HEK293 (cell line): Measurements from ENCODE around the gene MYOD1.

Source experiments
- CTCF ChIA-PET: fragments of 350-600 bp; formaldehyde crosslinking; extraction: SDS; loops from one replicate; lab custom pipeline; 2021; ENCODE audit warnings: antibody characterized with exemption; lab: Yijun Ruan, JAX
- POLR2A ChIA-PET: fragments of 300-600 bp; formaldehyde crosslinking; extraction: SDS; loops from one replicate; lab custom pipeline; 2020; ENCODE audit warnings: antibody characterized with exemption, inconsistent platforms; lab: Yijun Ruan, JAX
- H3K27ac ChIP-seq: fragments of 200-500 bp; sonication (Bioruptor generic); 2 replicates; pipeline ENCODE4 v1.5.1; 2014; ENCODE audit warnings: low read depth, low read length, control low read depth, inconsistent platforms; ENCODE audit errors: extremely low read depth
- H3K36me3 ChIP-seq, 2 experiments: fragments of 200-500 bp in 1 of 2; sonication (Bioruptor generic) in 1 of 2; 1 replicate in 1 of 2; 2 replicates in 1 of 2; pipeline ENCODE4 v1.5.1; 2014 to 2017; ENCODE audit warnings: inconsistent platforms in 2 of 2, low read length in 2 of 2; ENCODE audit not compliant: control insufficient read depth in 2 of 2, insufficient read depth in 1 of 2
- H3K4me1 ChIP-seq: fragments of 200-500 bp; sonication (Bioruptor generic); 2 replicates; pipeline ENCODE4 v1.5.1; 2014; ENCODE audit warnings: mild to moderate bottlenecking, low read length, inconsistent platforms; ENCODE audit not compliant: control insufficient read depth, insufficient read depth
- H3K4me3 ChIP-seq: 2 replicates; pipeline ENCODE4 v1.5.1; 2011; ENCODE audit warnings: low read depth, mild to moderate bottlenecking, control low read depth, low read length, moderate library complexity
- H3K9me3 ChIP-seq: fragments of 200-500 bp; sonication (Bioruptor generic); 2 replicates; pipeline ENCODE4 v1.5.1; 2014; ENCODE audit warnings: low read depth, low read length, inconsistent platforms; ENCODE audit not compliant: control insufficient read depth, insufficient read depth
- ATF2 ChIP-seq: fragments of 450-650 bp; formaldehyde crosslinking; IDR thresholded peaks from 2 replicates; pipeline ENCODE4 v1.5.1; 2016; ENCODE audit warnings: missing biosample characterization, missing genetic modification characterization, low read depth
- ELK4 ChIP-seq: IDR thresholded peaks from 2 replicates; pipeline ENCODE4 v1.6.1; 2011; ENCODE audit warnings: mild to moderate bottlenecking, low read depth, low read length, borderline replicate concordance
- GLI4 ChIP-seq: fragments of 450-650 bp; formaldehyde crosslinking; IDR thresholded peaks from 2 replicates; pipeline ENCODE4 v1.5.1; 2016; ENCODE audit warnings: missing biosample characterization, missing genetic modification characterization
- IKZF3 ChIP-seq: fragments of 450-650 bp; IDR thresholded peaks from 2 replicates; pipeline ENCODE4 v1.5.0; 2018; ENCODE audit warnings: missing biosample characterization, mild to moderate bottlenecking, missing genetic modification characterization, moderate library complexity
- SETDB1 ChIP-seq: IDR thresholded peaks from one replicate; pipeline ENCODE4 v1.6.1; 2017; ENCODE audit warnings: mild to moderate bottlenecking, low read length, moderate library complexity, mixed read lengths; ENCODE audit not compliant: insufficient read length
- ZBTB7A ChIP-seq: fragments of 450-650 bp; formaldehyde crosslinking; IDR thresholded peaks from 2 replicates; pipeline ENCODE4 v1.5.1; 2016; ENCODE audit warnings: low read depth, missing biosample characterization, missing genetic modification characterization
- ZEB2 ChIP-seq: fragments of 450-650 bp; formaldehyde crosslinking; IDR thresholded peaks from 2 replicates; pipeline ENCODE4 v1.5.1; 2016; ENCODE audit warnings: missing biosample characterization, missing genetic modification characterization
- ZFHX2 ChIP-seq: fragments of 450-650 bp; formaldehyde crosslinking; conservative IDR thresholded peaks from 2 replicates; pipeline ENCODE4 v1.5.1; 2016; ENCODE audit warnings: missing biosample characterization, missing genetic modification characterization
- ZFP37 ChIP-seq: fragments of 450-650 bp; formaldehyde crosslinking; IDR thresholded peaks from 2 replicates; pipeline ENCODE4 v1.5.1; 2016; ENCODE audit warnings: missing biosample characterization, missing genetic modification characterization
- ZIC2 ChIP-seq: fragments of 450-650 bp; formaldehyde crosslinking; IDR thresholded peaks from 2 replicates; pipeline ENCODE4 v1.5.1; 2016; ENCODE audit warnings: missing biosample characterization, missing genetic modification characterization
- ZNF133 ChIP-seq: fragments of 450-650 bp; formaldehyde crosslinking; IDR thresholded peaks from 2 replicates; pipeline ENCODE4 v1.5.1; 2016; ENCODE audit warnings: missing biosample characterization, missing genetic modification characterization
- ZNF140 ChIP-seq: fragments of 450-650 bp; formaldehyde crosslinking; IDR thresholded peaks from 2 replicates; pipeline ENCODE4 v1.5.1; 2016; ENCODE audit warnings: missing biosample characterization, missing genetic modification characterization
- ZNF146 ChIP-seq: fragments of 450-650 bp; formaldehyde crosslinking; IDR thresholded peaks from 2 replicates; pipeline ENCODE4 v1.5.1; 2016; ENCODE audit warnings: missing biosample characterization, missing genetic modification characterization
- ZNF174 ChIP-seq: fragments of 450-650 bp; formaldehyde crosslinking; IDR thresholded peaks from 2 replicates; pipeline ENCODE4 v1.5.0; 2017; ENCODE audit warnings: missing biosample characterization, mild to moderate bottlenecking, missing genetic modification characterization
- ZNF37A ChIP-seq: fragments of 450-650 bp; IDR thresholded peaks from 2 replicates; pipeline ENCODE4 v1.5.1; 2018; ENCODE audit warnings: missing biosample characterization, missing genetic modification characterization
- ZNF404 ChIP-seq: fragments of 450-650 bp; formaldehyde crosslinking; IDR thresholded peaks from 2 replicates; pipeline ENCODE4 v1.5.1; 2017; ENCODE audit warnings: missing biosample characterization, missing genetic modification characterization
- ZNF548 ChIP-seq: fragments of 450-650 bp; formaldehyde crosslinking; IDR thresholded peaks from 2 replicates; pipeline ENCODE4 v1.5.1; 2016; ENCODE audit warnings: missing biosample characterization, missing genetic modification characterization
- ZNF580 ChIP-seq: fragments of 450-650 bp; formaldehyde crosslinking; IDR thresholded peaks from 2 replicates; pipeline ENCODE4 v1.5.1; 2016; ENCODE audit warnings: missing biosample characterization, missing genetic modification characterization
- ZNF624 ChIP-seq: fragments of 450-650 bp; formaldehyde crosslinking; IDR thresholded peaks from 2 replicates; pipeline ENCODE4 v1.5.1; 2017; ENCODE audit warnings: missing biosample characterization, missing genetic modification characterization
- ZNF707 ChIP-seq: fragments of 450-650 bp; formaldehyde crosslinking; IDR thresholded peaks from 2 replicates; pipeline ENCODE4 v1.5.1; 2016; ENCODE audit warnings: missing biosample characterization, missing genetic modification characterization
- ZNF791 ChIP-seq: fragments of 450-650 bp; formaldehyde crosslinking; IDR thresholded peaks from 2 replicates; pipeline ENCODE4 v1.5.1; 2016; ENCODE audit warnings: missing biosample characterization, missing genetic modification characterization
- TF ChIP-seq, protein P1 (sequence below): fragments of 450-650 bp; formaldehyde crosslinking; IDR thresholded peaks from 2 replicates; pipeline ENCODE4 v1.5.1; 2016; ENCODE audit warnings: missing biosample characterization, missing genetic modification characterization

MYOD1 gene

GRCh38 chr11:17736930-17737817 lies 17.8 kb downstream of the MYOD1 start (continued):
- no peak for TF ChIP-seq ELK4
- no peak for TF ChIP-seq ZNF548
- TF ChIP-seq ZEB2 (tag by site-specific recombination) = no peak

GRCh38 chr11:17738151-17738973 lies 19.0 kb downstream of the MYOD1 start:
- Histone ChIP-seq H3K4me1 (no peaks in the 10 kb centered on the region), H3K36me3 (no peaks in the 10 kb centered on the region), H3K9me3 (no peaks in the 10 kb centered on the region), H3K27ac (no peak overlapping the region), H3K4me3 (no peak overlapping the region)
- ChIA-PET CTCF (interaction anchor here (0.6 to 1.8 kb wide), 4 partner anchors 8 to 248 kb away, joined by 3 to 8 read pairs (median 4); no protein-coding TSS in a partner anchor), POLR2A (no interaction called here)
- no peak for TF ChIP-seq GLI4
- no peak for TF ChIP-seq ZFP37
- TF ChIP-seq SETDB1 = no peak
- no peak for TF ChIP-seq ZNF791 (tag by site-specific recombination)
- no peak for TF ChIP-seq ELK4
- TF ChIP-seq ZIC2 (tag by site-specific recombination) = no peak
- no peak for TF ChIP-seq ZNF580 (tag by site-specific recombination)
- no peak for TF ChIP-seq ZNF37A (tag by site-specific recombination)
- TF ChIP-seq ATF2 (tag by site-specific recombination) = no peak
- TF ChIP-seq ZNF133 (tag by site-specific recombination) = no peak
- TF ChIP-seq ZFHX2 = no peak
- TF ChIP-seq ZNF707 (tag by site-specific recombination) = no peak
- no peak for TF ChIP-seq ZNF404 (tag by site-specific recombination)
- no peak for TF ChIP-seq ZNF146 (tag by site-specific recombination)
- no peak for TF ChIP-seq ZBTB7A
- TF ChIP-seq ZNF174 = no peak
- TF ChIP-seq, protein P1, sequence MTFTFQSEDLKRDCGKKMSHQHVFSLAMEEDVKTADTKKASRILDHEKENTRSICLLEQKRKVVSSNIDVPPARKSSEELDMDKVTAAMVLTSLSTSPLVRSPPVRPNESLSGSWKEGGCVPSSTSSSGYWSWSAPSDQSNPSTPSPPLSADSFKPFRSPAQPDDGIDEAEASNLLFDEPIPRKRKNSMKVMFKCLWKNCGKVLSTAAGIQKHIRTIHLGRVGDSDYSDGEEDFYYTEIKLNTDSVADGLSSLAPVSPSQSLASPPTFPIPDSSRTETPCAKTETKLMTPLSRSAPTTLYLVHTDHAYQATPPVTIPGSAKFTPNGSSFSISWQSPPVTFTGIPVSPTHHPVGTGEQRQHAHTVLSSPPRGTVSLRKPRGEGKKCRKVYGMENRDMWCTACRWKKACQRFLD (tag by site-specific recombination) = no peak
- no peak for TF ChIP-seq ZNF624 (tag by site-specific recombination)
- no peak for TF ChIP-seq IKZF3
- TF ChIP-seq ZNF140 (tag by site-specific recombination) = no peak
